GM21528 (cell line): Measurements from ENCODE around the gene HPDL.

Experiments used
- ATAC-seq: cut with Tn5 transposase; IDR thresholded peaks from one replicate; pipeline ENCODE4 v1.9.1; 2021; ENCODE audit warnings: mild to moderate bottlenecking, moderate library complexity; ENCODE audit not compliant: unreplicated experiment, low FRiP score

Gene HPDL

GRCh38 chr1:45321444-45321843, 5.3 kb upstream of the HPDL start:
- ATAC-seq: no peak

- no peak for ATAC-seq
These were observed 4.1 kb upstream of the HPDL start for GRCh38 chr1:45322486-45323040.

- ATAC-seq: no peak
These were observed 716 bp upstream of the HPDL start for GRCh38 chr1:45325851-45326506.

GRCh38 chr1:45327644-45328515, 1.2 kb downstream of the HPDL start:
- ATAC-seq: no peak

GRCh38 chr1:45328680-45329079, 2.0 kb downstream of the HPDL start:
- no peak for ATAC-seq

- ATAC-seq: no peak
These were observed 2.8 kb downstream of the HPDL start for GRCh38 chr1:45329445-45329844.

GRCh38 chr1:45331436-45332345, 5.0 kb downstream of the HPDL start:
- ATAC-seq: no peak

GRCh38 chr1:45332346-45332720, 5.6 kb downstream of the HPDL start:
- no peak for ATAC-seq

- no peak for ATAC-seq
These were observed 7.9 kb downstream of the HPDL start for GRCh38 chr1:45334308-45335245.

GRCh38 chr1:45335855-45336324, 9.2 kb downstream of the HPDL start:
- no peak for ATAC-seq

GRCh38 chr1:45337630-45338325, 11.1 kb downstream of the HPDL start:
- no peak for ATAC-seq

- peak; percentile 86 for ATAC-seq
These were observed 13.3 kb downstream of the HPDL start, which contains the start of the genes MUTYH and TOE1 for GRCh38 chr1:45339789-45340558. TSS of gene MUTYH (minus strand) at chr1:45340440. CDS start at chr1:45334505, 5,935 bp downstream. TSS of gene TOE1 (plus strand) at chr1:45340170. CDS start at chr1:45340253, 83 bp downstream.

- no peak for ATAC-seq
These were observed 14.2 kb downstream of the HPDL start for GRCh38 chr1:45340816-45341466.

GRCh38 chr1:45344499-45344898, 17.8 kb downstream of the HPDL start:
- no peak for ATAC-seq

- no peak for ATAC-seq
These were observed 18.3 kb downstream of the HPDL start for GRCh38 chr1:45345014-45345413.

GRCh38 chr1:45346473-45346872, 19.8 kb downstream of the HPDL start:
- ATAC-seq: no peak

- no peak for ATAC-seq
These were observed 21.3 kb downstream of the HPDL start for GRCh38 chr1:45348020-45348419.
